Retinal pigment epithelial cell (primary cell): ENCODE data around the gene MYL6B.
"Not testable (repeated sequence)": the region's sequence is repeated elsewhere in the genome, so short reads cannot be mapped to it uniquely, and the experiment has no call there.

ENCODE experiments used
- DNase-seq: peaks from one replicate; pipeline ENCODE4 v3.0.0-alpha.2; 2010; ENCODE audit warnings: low read depth
- H3K4me3 ChIP-seq: 2 replicates; pipeline ENCODE4 v1.5.1; 2011; ENCODE audit warnings: mild to moderate bottlenecking, low read length, control low read depth, moderate library complexity
- TF ChIP-seq, protein P1 (sequence below): conservative IDR thresholded peaks from 2 replicates; pipeline ENCODE4 v1.5.1; 2011; ENCODE audit warnings: low read depth, low read length, control low read depth, inconsistent platforms

Gene MYL6B

DNA sequence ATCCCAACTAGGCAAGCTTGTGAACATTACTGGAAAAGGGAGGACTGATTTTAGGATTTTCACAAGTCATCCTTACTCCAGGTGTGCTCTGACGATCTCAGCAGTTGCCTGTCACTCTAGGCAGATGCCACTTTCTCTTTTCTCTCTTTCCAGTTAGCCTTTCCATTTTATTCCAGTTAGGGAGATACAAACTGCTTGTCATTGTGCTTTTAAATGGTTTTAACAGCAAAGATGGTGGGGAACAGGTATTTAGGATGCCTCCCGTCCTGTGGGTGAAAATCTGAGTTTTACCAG, 46.8 kb upstream of the MYL6B start:
- peak overlapping the region; percentile 70 for H3K4me3 ChIP-seq
- TF ChIP-seq, protein P1, sequence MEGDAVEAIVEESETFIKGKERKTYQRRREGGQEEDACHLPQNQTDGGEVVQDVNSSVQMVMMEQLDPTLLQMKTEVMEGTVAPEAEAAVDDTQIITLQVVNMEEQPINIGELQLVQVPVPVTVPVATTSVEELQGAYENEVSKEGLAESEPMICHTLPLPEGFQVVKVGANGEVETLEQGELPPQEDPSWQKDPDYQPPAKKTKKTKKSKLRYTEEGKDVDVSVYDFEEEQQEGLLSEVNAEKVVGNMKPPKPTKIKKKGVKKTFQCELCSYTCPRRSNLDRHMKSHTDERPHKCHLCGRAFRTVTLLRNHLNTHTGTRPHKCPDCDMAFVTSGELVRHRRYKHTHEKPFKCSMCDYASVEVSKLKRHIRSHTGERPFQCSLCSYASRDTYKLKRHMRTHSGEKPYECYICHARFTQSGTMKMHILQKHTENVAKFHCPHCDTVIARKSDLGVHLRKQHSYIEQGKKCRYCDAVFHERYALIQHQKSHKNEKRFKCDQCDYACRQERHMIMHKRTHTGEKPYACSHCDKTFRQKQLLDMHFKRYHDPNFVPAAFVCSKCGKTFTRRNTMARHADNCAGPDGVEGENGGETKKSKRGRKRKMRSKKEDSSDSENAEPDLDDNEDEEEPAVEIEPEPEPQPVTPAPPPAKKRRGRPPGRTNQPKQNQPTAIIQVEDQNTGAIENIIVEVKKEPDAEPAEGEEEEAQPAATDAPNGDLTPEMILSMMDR: no peak
- no peak for DNase-seq

GRCh38 chr12:56107242-56107641, 45.1 kb upstream of the MYL6B start:
- no peak overlapping the region for H3K4me3 ChIP-seq
- no peak for DNase-seq
- TF ChIP-seq, protein P1: no peak

- DNase-seq: no peak
- no peak overlapping the region for H3K4me3 ChIP-seq
- TF ChIP-seq, protein P1: no peak
These were observed 41.8 kb upstream of the MYL6B start for GRCh38 chr12:56110571-56110970.

GRCh38 chr12:56114084-56114483, 38.3 kb upstream of the MYL6B start:
- TF ChIP-seq, protein P1: no peak
- H3K4me3 ChIP-seq: no peak overlapping the region
- DNase-seq: no peak

- no peak for DNase-seq
- H3K4me3 ChIP-seq: peak overlapping the region; percentile 96
- TF ChIP-seq, protein P1: no peak
These were observed 37.1 kb upstream of the MYL6B start for GRCh38 chr12:56115329-56115728.

GRCh38 chr12:56116267-56117081, 35.9 kb upstream of the MYL6B start, which contains the start of gene RPL41:
RPL41 (plus strand) TSS chr12:56116633.
- DNase-seq: peak; percentile 70
- peak within 1 kb of the TSS; percentile 96 for H3K4me3 ChIP-seq
- TF ChIP-seq, protein P1: no peak

DNA sequence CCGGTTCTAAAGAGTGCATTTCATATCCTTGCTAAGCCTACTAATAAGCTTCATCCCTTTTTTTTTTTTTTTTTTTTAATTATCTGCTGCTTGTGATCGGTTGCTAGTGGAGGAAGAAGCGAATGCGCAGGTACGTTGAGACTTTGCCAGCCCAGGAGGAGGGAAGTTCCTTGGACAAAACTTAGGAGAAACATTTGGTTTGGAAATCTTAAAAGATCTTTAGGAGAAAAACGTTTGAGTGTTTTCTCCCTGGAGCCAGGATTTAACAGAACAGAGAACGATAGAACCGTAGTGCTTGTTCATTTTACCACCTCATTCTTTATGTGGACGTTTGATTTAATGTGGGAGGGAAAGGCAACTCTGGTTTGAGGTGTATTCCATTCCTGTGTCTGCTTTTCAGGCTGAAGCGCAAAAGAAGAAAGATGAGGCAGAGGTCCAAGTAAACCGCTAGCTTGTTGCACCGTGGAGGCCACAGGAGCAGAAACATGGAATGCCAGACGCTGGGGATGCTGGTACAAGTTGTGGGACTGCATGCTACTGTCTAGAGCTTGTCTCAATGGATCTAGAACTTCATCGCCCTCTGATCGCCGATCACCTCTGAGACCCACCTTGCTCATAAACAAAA, 35.2 kb upstream of the MYL6B start:
- DNase-seq: not testable (repeated sequence)
- H3K4me3 ChIP-seq: peak overlapping the region; percentile 96
